Caco-2 (cell line): Measurements from ENCODE around the gene PDZD8. TPM values are rescaled to one million over a fixed set of nuclear protein-coding genes. Genes with fewer than 3 reads are reported as not detected.

Experiments used
- BruUV-seq: library from RNA; stranded (reverse); fragments of 400-500 nt; replicated peaks from 2 replicates; lab custom pipeline; 2021; lab: Mats Ljungman, UMichigan
- CTCF ChIA-PET: fragments of 300-600 bp; sonication (Branson Sonifier 250); formaldehyde crosslinking; loops from one replicate; lab custom pipeline; 2022; ENCODE audit warnings: antibody characterized with exemption; lab: Charles Lee
- POLR2A ChIA-PET: fragments of 300-600 bp; sonication (Branson Sonifier 250); formaldehyde crosslinking; loops from one replicate; lab custom pipeline; 2022; ENCODE audit warnings: antibody characterized with exemption; lab: Charles Lee
- DNase-seq, 2 experiments: peaks; one replicate each; pipeline versions ENCODE4 v3.0.0 to v3.0.0-alpha.2; 2020 to 2022
- H3K27me3 ChIP-seq: replicated peaks from 2 replicates; pipeline ENCODE4 v1.6.0; 2011; ENCODE audit warnings: low read length; ENCODE audit not compliant: control insufficient read depth, insufficient read depth
- H3K36me3 ChIP-seq: 2 replicates; pipeline ENCODE4 v1.5.1; 2011; ENCODE audit warnings: low read length; ENCODE audit not compliant: control insufficient read depth, insufficient read depth
- H3K4me1 ChIP-seq: fragments of 250-450 bp; sonication (Bioruptor Pico); 2 replicates; pipeline ENCODE4 v1.5.1; 2020; ENCODE audit warnings: mild to moderate bottlenecking
- H3K4me3 ChIP-seq: 2 replicates; pipeline ENCODE4 v1.5.1; 2011; ENCODE audit warnings: low read depth, mild to moderate bottlenecking, control low read depth, low read length
- H3K9me3 ChIP-seq: fragments of 250-450 bp; sonication (Bioruptor Pico); 2 replicates; pipeline ENCODE4 v1.5.1; 2020; ENCODE audit warnings: mild to moderate bottlenecking, moderate library complexity
- H3K27ac Mint-ChIP-seq: one replicate; pipeline ENCODE4 v1.8.0; 2022; ENCODE audit warnings: mixed read lengths; ENCODE audit not compliant: unreplicated experiment
- H3K27me3 Mint-ChIP-seq: one replicate; pipeline ENCODE4 v1.8.0; 2022; ENCODE audit warnings: mixed read lengths; ENCODE audit not compliant: insufficient read depth, unreplicated experiment
- H3K36me3 Mint-ChIP-seq: one replicate; pipeline ENCODE4 v1.8.0; 2022; ENCODE audit warnings: mild to moderate bottlenecking, mixed read lengths; ENCODE audit not compliant: insufficient read depth, unreplicated experiment
- H3K4me1 Mint-ChIP-seq: one replicate; pipeline ENCODE4 v1.8.0; 2022; ENCODE audit warnings: low read depth, mixed read lengths; ENCODE audit not compliant: unreplicated experiment
- H3K4me3 Mint-ChIP-seq: one replicate; pipeline ENCODE4 v1.8.0; 2022; ENCODE audit warnings: mild to moderate bottlenecking, moderate library complexity, mixed read lengths; ENCODE audit not compliant: unreplicated experiment
- H3K9me3 Mint-ChIP-seq: one replicate; pipeline ENCODE4 v1.8.0; 2022; ENCODE audit warnings: mixed read lengths; ENCODE audit not compliant: unreplicated experiment
- intact Hi-C: fragments of 100-400 bp; cut with micrococcal nuclease; formaldehyde crosslinking; loops from one replicate; pipeline ENCODE4 v1.10.0; 2022; ENCODE audit not compliant: unreplicated experiment
- total RNA-seq: library from RNA; stranded (reverse); gene quantifications from 2 replicates; pipeline ENCODE4 v1.2.3, GENCODE V29; 2022
- TF ChIP-seq, protein P1 (sequence below), 2 experiments: fragments of 200-600 bp in 1 of 2; IDR thresholded peaks; 1 replicate in 1 of 2; 2 replicates in 1 of 2; pipeline versions ENCODE4 v1.5.1 to v1.8.0; 2011 to 2022; ENCODE audit warnings: antibody characterized with exemption in 1 of 2, control low read depth in 1 of 2, inconsistent platforms in 1 of 2, low read depth in 1 of 2, low read length in 1 of 2, mild to moderate bottlenecking in 1 of 2, moderate library complexity in 1 of 2; ENCODE audit not compliant: insufficient read depth in 1 of 2, severe bottlenecking in 1 of 2, unreplicated experiment in 1 of 2

Gene PDZD8
- total RNA-seq, 1 experiment from 2014 or later: 49.4 TPM

- POLR2A ChIA-PET: no interaction called here
Observed at GRCh38 chr10:117274509-117274908, 100.7 kb downstream of the PDZD8 start.

GRCh38 chr10:117273980-117274379, 101.3 kb downstream of the PDZD8 start:
- BruUV-seq: no TSS peak

More at GRCh38 chr10:117274509-117274908, 100.7 kb downstream of the PDZD8 start:
- DNase-seq: no peak
- CTCF ChIA-PET: no interaction called here
- no peaks in the 10 kb centered on the region for H3K9me3 ChIP-seq
- Mint-ChIP-seq H3K36me3 (no peaks in the 10 kb centered on the region), H3K27ac (no peak overlapping the region), H3K4me3 (no peak overlapping the region), H3K27me3 (no peaks in the 10 kb centered on the region), H3K9me3 (no peaks in the 10 kb centered on the region), H3K4me1 (peaks cover 12% of the 10 kb centered on the region)
- H3K36me3 ChIP-seq: no peaks in the 10 kb centered on the region
- H3K4me3 ChIP-seq: no peak overlapping the region
- intact Hi-C loops: no loop called here
- H3K4me1 ChIP-seq: 0 out of 2 replicates have a peak, but pooled peaks cover 3% of the 10 kb centered on the region
- H3K27me3 ChIP-seq: no peaks in the 10 kb centered on the region
- TF ChIP-seq, protein P1, sequence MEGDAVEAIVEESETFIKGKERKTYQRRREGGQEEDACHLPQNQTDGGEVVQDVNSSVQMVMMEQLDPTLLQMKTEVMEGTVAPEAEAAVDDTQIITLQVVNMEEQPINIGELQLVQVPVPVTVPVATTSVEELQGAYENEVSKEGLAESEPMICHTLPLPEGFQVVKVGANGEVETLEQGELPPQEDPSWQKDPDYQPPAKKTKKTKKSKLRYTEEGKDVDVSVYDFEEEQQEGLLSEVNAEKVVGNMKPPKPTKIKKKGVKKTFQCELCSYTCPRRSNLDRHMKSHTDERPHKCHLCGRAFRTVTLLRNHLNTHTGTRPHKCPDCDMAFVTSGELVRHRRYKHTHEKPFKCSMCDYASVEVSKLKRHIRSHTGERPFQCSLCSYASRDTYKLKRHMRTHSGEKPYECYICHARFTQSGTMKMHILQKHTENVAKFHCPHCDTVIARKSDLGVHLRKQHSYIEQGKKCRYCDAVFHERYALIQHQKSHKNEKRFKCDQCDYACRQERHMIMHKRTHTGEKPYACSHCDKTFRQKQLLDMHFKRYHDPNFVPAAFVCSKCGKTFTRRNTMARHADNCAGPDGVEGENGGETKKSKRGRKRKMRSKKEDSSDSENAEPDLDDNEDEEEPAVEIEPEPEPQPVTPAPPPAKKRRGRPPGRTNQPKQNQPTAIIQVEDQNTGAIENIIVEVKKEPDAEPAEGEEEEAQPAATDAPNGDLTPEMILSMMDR (IDR thresholded peaks at IDR 0.05; ENCODE audit: insufficient read depth in 1 of 2, low read depth in 1 of 2, low read length in 1 of 2, severe bottlenecking in 1 of 2, unreplicated experiment in 1 of 2): no peak
- BruUV-seq: no TSS peak

GRCh38 chr10:117272195-117273076, 102.8 kb downstream of the PDZD8 start:
- no peaks in the 10 kb centered on the region for H3K9me3 Mint-ChIP-seq
- TF ChIP-seq, protein P1 (IDR thresholded peaks at IDR 0.05; ENCODE audit: insufficient read depth in 1 of 2, low read depth in 1 of 2, low read length in 1 of 2, severe bottlenecking in 1 of 2, unreplicated experiment in 1 of 2): no peak
- no peaks in the 10 kb centered on the region for H3K27me3 ChIP-seq
- H3K4me3 ChIP-seq: no peak overlapping the region
- CTCF ChIA-PET: no interaction called here
- H3K4me1 Mint-ChIP-seq: peaks cover 12% of the 10 kb centered on the region
- H3K36me3 ChIP-seq: no peaks in the 10 kb centered on the region
- H3K27me3 Mint-ChIP-seq: no peaks in the 10 kb centered on the region
- BruUV-seq: no TSS peak
- intact Hi-C loops: no loop called here
- no peak for DNase-seq
- H3K36me3 Mint-ChIP-seq: no peaks in the 10 kb centered on the region
- no peaks in the 10 kb centered on the region for H3K9me3 ChIP-seq
- POLR2A ChIA-PET: no interaction called here
- H3K4me1 ChIP-seq: 0 out of 2 replicates have a peak, but pooled peaks cover 3% of the 10 kb centered on the region
- no peak overlapping the region for H3K27ac Mint-ChIP-seq
- no peak overlapping the region for H3K4me3 Mint-ChIP-seq

More at GRCh38 chr10:117273980-117274379, 101.3 kb downstream of the PDZD8 start:
- intact Hi-C loops: no loop called here
- TF ChIP-seq, protein P1 (IDR thresholded peaks at IDR 0.05; ENCODE audit: insufficient read depth in 1 of 2, low read depth in 1 of 2, low read length in 1 of 2, severe bottlenecking in 1 of 2, unreplicated experiment in 1 of 2): no peak
- H3K27me3 Mint-ChIP-seq: no peaks in the 10 kb centered on the region
- H3K27ac Mint-ChIP-seq: no peak overlapping the region
- no peak overlapping the region for H3K4me3 ChIP-seq
- ChIA-PET POLR2A (no interaction called here), CTCF (no interaction called here)
- H3K4me1 ChIP-seq: 0 out of 2 replicates have a peak, but pooled peaks cover 3% of the 10 kb centered on the region
- H3K4me1 Mint-ChIP-seq: peaks cover 12% of the 10 kb centered on the region
- no peaks in the 10 kb centered on the region for H3K9me3 ChIP-seq
- no peaks in the 10 kb centered on the region for H3K36me3 Mint-ChIP-seq
- H3K4me3 Mint-ChIP-seq: no peak overlapping the region
- H3K36me3 ChIP-seq: no peaks in the 10 kb centered on the region
- no peak for DNase-seq
- no peaks in the 10 kb centered on the region for H3K27me3 ChIP-seq
- no peaks in the 10 kb centered on the region for H3K9me3 Mint-ChIP-seq
